Measurements from ENCODE around the gene PTMA. TPM values are rescaled to one million over a fixed set of nuclear protein-coding genes. Genes with fewer than 3 reads are reported as not detected.

Gene PTMA
- total RNA-seq, 4 donors from 2014 or later, result 683 to 866 (median 805) TPM

- H3K36me3 ChIP-seq, result no peaks in the 10 kb centered on the region
- no peak overlapping the region for H3K27ac ChIP-seq
- WGBS, 2 donors (ENCODE audit: low coverage in 1 of 2), result 68 to 88% methylated on average over 4 to 6 of the region's 8 CpGs
- no peak overlapping the region for H3K4me3 ChIP-seq
- H3K4me1 ChIP-seq, result no peaks in the 10 kb centered on the region
- TF ChIP-seq POLR2A (IDR thresholded peaks at IDR 0.05) (no peak), EP300 (IDR thresholded peaks at IDR 0.05) (no peak), POLR2AphosphoS5 (IDR thresholded peaks at IDR 0.05) (no peak)
- TF ChIP-seq, protein P1, sequence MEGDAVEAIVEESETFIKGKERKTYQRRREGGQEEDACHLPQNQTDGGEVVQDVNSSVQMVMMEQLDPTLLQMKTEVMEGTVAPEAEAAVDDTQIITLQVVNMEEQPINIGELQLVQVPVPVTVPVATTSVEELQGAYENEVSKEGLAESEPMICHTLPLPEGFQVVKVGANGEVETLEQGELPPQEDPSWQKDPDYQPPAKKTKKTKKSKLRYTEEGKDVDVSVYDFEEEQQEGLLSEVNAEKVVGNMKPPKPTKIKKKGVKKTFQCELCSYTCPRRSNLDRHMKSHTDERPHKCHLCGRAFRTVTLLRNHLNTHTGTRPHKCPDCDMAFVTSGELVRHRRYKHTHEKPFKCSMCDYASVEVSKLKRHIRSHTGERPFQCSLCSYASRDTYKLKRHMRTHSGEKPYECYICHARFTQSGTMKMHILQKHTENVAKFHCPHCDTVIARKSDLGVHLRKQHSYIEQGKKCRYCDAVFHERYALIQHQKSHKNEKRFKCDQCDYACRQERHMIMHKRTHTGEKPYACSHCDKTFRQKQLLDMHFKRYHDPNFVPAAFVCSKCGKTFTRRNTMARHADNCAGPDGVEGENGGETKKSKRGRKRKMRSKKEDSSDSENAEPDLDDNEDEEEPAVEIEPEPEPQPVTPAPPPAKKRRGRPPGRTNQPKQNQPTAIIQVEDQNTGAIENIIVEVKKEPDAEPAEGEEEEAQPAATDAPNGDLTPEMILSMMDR (IDR thresholded peaks at IDR 0.05), result no peak
- no peaks in the 10 kb centered on the region for H3K9me3 ChIP-seq
- no peaks in the 10 kb centered on the region for H3K27me3 ChIP-seq
- ATAC-seq, result no peak
Observed at GRCh38 chr2:231722721-231723307, 14.5 kb downstream of the PTMA start.

GRCh38 chr2:231725476-231725875 lies 17.2 kb downstream of the PTMA start:
- no peak for TF ChIP-seq EP300 (IDR thresholded peaks at IDR 0.05)
- no peak for TF ChIP-seq POLR2AphosphoS5 (IDR thresholded peaks at IDR 0.05)
- TF ChIP-seq, protein P1 (IDR thresholded peaks at IDR 0.05), result no peak
- no peak for TF ChIP-seq POLR2A (IDR thresholded peaks at IDR 0.05)
- H3K27me3 ChIP-seq, result no peaks in the 10 kb centered on the region
- peaks cover 0 to 5% of the 10 kb centered on the region in 2 donors for H3K36me3 ChIP-seq
- H3K27ac ChIP-seq, result no peak overlapping the region
- no peaks in the 10 kb centered on the region for H3K9me3 ChIP-seq
- no peaks in the 10 kb centered on the region for H3K4me1 ChIP-seq
- ATAC-seq, result no peak
- no peak overlapping the region for H3K4me3 ChIP-seq
- WGBS, 2 donors (ENCODE audit: low coverage in 1 of 2), result 65 to 92% methylated on average over 7 to 8 of the region's 10 CpGs

DNA sequence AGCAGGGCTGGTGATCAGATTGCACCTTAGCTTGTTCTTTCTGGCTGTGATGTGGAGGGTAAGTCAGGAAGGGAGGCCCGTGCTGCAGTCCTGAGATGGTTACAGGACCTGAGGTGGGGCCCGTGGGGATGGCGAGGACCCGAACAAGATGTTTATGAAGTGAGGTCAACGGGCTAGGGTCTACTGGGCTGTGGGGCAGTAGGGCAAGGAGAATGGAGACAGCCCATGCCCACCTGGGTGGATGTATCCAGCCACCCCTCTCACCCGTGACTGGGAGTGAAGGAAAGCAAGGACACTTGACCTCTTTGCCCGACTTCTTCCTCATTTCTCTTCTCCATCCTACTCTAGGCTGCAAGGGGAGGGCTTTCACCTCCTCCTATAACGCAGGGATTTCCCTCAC lies 18.0 kb downstream of the PTMA start:
- WGBS, 2 donors (ENCODE audit: low coverage in 1 of 2), result 75 to 88% methylated on average over 7 of the region's 8 CpGs
- no peak for ATAC-seq

DNA sequence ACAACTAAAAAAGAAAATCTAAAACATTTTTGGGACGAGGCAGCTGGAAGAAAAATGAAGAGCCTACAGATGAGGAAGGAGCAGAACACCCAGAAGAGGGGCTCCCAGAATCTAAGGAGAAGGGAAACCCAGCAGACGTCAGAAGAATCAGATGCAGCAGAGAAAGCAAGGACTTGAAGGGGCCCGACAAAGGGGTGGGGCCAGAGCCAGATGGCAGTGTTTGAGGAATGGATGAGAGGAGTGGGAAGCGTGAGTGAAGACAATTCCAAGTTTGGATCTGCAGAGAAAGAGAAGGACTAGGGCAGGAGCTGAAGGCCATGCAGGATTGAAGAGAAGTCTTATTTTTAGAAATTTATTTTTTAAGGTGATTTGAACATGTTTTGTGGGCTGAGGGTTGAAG lies 19.3 kb downstream of the PTMA start:
- no peak for ATAC-seq
- 40 to 50% methylated on average over 3 to 4 of the region's 4 CpGs for WGBS, 2 donors (ENCODE audit: low coverage in 1 of 2)
- Histone ChIP-seq H3K27ac (no peak overlapping the region), H3K36me3 (peaks cover 0 to 22% of the 10 kb centered on the region in 2 donors), H3K9me3 (no peaks in the 10 kb centered on the region), H3K27me3 (no peaks in the 10 kb centered on the region), H3K4me1 (no peaks in the 10 kb centered on the region), H3K4me3 (no peak overlapping the region)
- no peak for TF ChIP-seq EP300 (IDR thresholded peaks at IDR 0.05)
- no peak for TF ChIP-seq POLR2AphosphoS5 (IDR thresholded peaks at IDR 0.05)
- TF ChIP-seq, protein P1 (IDR thresholded peaks at IDR 0.05), result no peak
- no peak for TF ChIP-seq POLR2A (IDR thresholded peaks at IDR 0.05)

More for the DNA sequence above, 18.0 kb downstream of the PTMA start:
- no peak overlapping the region for H3K4me3 ChIP-seq
- no peaks in the 10 kb centered on the region for H3K9me3 ChIP-seq
- H3K27ac ChIP-seq, result no peak overlapping the region
- H3K36me3 ChIP-seq, result peaks cover 0 to 8% of the 10 kb centered on the region in 2 donors
- H3K4me1 ChIP-seq, result no peaks in the 10 kb centered on the region
- TF ChIP-seq, protein P1 (IDR thresholded peaks at IDR 0.05), result no peak
- TF ChIP-seq EP300 (IDR thresholded peaks at IDR 0.05), result no peak
- no peak for TF ChIP-seq POLR2A (IDR thresholded peaks at IDR 0.05)
- TF ChIP-seq POLR2AphosphoS5 (IDR thresholded peaks at IDR 0.05), result no peak
- H3K27me3 ChIP-seq, result no peaks in the 10 kb centered on the region

- Histone ChIP-seq H3K36me3 (peaks cover 0 to 60% of the 10 kb centered on the region in 2 donors), H3K27me3 (no peaks in the 10 kb centered on the region), H3K4me3 (no peak overlapping the region), H3K9me3 (no peaks in the 10 kb centered on the region), H3K4me1 (no peaks in the 10 kb centered on the region), H3K27ac (no peak overlapping the region)
- WGBS, 2 donors (ENCODE audit: low coverage in 1 of 2), result 78 to 86% methylated on average over 4 of the region's 4 CpGs
- TF ChIP-seq, protein P1 (IDR thresholded peaks at IDR 0.05), result no peak
- TF ChIP-seq EP300 (IDR thresholded peaks at IDR 0.05) (no peak), POLR2AphosphoS5 (IDR thresholded peaks at IDR 0.05) (no peak), POLR2A (IDR thresholded peaks at IDR 0.05) (no peak)
- no peak for ATAC-seq
Observed at GRCh38 chr2:231732604-231733003, 24.3 kb downstream of the PTMA start.
